HG03159 (cell line): ENCODE measurements around the gene NTN3.
"Not testable (repeated sequence)": the region's sequence is repeated elsewhere in the genome, so short reads cannot be mapped to it uniquely, and the experiment has no call there.

ENCODE experiments used
- ATAC-seq: cut with Tn5 transposase; IDR thresholded peaks from one replicate; pipeline ENCODE4 v1.9.1; 2021; ENCODE audit warnings: mild to moderate bottlenecking, moderate library complexity; ENCODE audit not compliant: unreplicated experiment

The NTN3 gene

DNA sequence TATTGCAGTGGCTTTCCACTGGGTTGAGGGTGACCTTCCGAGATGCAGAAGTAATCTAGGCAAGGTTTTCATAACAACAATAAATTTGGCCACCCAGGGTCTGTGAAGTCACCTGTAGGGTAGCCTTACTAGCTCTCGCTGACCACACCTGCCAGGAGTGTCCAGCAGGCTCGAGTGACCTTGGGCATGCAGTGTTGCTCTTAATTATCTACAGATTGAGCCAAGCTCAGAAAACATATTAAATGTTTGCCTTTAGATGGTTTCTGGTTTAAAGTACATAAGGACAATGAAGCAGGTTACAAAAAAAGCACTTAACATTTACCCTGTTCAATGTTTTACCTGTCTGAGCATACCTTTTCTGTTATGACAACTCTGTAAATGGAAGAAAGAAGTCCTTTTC is 5.6 kb downstream of the NTN3 start:
- no peak for ATAC-seq

DNA sequence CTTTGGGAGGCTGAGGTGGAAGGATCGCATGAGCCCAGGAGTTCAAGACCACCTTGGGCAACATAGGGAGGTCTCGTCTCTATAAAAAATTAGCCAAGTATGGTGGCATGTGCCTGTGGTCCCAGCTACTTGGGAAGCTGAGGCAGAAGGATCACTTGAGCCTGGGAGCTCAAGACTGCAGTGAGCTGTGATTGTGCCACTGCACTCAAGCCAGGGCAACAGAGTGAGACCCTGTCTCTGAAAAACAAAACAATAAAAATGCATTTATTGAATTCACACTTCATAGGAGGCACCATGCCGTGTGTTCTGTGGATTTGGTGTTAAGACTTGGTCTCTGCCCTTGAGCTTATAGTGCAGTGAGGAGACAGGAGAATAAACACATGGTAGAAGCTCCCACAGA is 6.2 kb downstream of the NTN3 start:
- ATAC-seq = no peak

GRCh38 chr16:2478279-2478678 is 7.2 kb downstream of the NTN3 start:
- ATAC-seq = no peak

- ATAC-seq = not testable (repeated sequence)
Observed at GRCh38 chr16:2479996-2480395, 8.9 kb downstream of the NTN3 start.

DNA sequence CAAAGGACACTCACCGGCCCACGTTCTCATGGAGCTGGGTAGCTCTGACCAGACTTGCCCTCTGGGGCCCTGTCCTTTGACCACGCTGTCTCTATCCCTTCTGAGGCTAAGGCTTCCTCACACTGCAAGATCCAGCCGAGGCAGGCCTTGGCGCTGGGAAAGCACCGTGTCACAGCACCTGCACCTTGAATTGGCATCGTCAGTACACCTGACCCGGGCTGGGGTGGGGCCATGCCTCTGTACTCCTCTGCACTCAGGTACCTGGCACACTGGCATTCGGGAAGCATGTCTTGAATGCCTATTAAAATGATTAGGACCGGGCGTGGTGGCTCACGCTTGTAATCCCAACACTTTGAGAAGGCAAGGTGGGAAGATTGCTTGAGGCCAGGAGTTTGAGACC is 9.9 kb downstream of the NTN3 start:
- ATAC-seq = no peak

DNA sequence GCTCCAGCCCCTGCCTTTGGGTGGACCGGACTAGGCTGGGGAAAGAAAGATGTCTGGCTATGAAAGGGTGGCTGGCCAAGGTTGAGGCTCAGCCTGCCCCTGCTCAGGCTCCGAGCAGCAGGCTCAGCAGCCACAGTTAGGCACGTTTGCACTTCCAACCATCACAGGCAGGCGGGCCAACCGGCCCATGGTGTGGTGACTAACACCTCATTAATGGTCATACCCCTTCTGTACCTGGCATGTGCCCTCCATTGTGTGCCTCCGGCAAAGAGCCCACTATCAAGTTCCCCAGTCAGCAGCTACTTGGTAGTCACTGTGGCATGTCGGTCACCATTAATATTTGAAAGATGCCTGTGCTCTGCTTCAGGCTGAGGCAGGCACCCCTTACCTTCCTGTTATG is 10.6 kb downstream of the NTN3 start:
- ATAC-seq = no peak

- no peak for ATAC-seq
Observed at GRCh38 chr16:2482249-2482648, 11.2 kb downstream of the NTN3 start.

DNA sequence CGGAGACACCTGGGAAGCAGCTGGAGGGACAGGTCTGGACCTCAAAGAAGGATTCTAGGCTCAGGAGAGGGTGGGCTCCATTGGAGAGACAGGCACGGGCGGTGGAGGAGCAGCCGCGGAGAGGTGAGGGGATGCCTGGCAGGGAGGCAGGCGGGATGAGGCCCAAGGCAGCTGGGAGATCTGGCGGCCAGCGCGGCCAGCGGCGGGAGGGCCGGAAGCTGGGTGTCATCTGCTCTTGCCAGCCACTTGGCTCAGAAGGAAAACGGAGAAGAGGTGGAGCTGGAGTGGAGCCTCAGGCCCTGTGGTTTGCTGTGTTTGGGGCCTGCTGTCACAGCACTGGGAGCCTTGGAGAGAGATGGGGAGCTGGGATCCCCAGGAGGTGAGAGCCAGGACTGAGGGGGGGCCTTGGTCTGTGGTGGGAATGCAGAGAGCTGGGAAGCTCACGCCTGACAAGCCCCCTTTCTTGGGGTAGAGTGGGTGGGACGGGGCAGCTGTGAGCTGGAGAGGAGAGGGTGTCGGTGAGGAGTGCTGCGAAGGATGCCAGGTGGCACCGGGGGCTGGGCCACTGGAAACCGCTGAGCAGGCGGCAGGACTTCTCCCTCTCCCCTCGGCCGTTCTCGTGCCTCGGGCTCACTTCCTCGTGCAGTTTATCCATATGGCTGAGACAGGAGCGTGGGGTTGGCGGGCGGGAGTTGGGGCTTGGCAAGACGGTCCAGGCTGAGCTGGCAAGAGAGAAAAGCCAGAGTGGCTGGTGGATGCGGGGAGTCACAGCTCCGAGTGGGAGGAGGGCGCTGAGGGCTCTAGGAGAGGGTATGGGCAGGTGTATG is 11.8 kb downstream of the NTN3 start:
- ATAC-seq = no peak

GRCh38 chr16:2483939-2484897 is 13.1 kb downstream of the NTN3 start:
- ATAC-seq = no peak

DNA sequence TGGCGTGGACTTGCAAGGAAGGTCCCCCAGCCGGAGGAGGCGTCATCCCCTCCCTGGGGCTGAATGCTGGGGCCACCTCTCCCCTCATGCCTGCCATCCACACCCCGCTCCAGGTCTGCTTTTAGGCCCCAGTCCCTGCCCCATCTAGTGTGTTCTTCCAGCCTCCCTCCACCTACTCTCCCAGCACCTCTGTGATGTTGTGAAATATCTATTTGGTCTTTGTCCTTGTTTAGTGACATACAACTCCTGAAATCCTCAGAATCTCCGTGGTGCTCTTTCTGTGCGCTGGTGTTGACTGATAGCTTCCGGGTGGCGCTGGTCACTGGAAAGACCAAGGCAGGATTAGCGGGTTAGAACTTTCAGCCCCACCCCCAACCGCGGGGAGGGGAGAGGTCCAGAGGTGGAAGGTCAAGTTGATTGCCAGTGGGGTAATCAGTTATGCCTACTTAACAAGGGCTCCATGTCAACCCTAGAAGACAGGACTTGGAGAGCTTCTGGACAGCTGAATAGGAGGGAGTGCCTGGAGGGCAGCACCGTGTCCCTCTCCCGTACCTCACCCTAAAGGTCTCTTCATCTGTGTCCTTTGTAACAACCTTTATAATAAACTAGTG is 13.9 kb downstream of the NTN3 start:
- no peak for ATAC-seq

- no peak for ATAC-seq
Observed at GRCh38 chr16:2485811-2486507, 14.9 kb downstream of the NTN3 start.

DNA sequence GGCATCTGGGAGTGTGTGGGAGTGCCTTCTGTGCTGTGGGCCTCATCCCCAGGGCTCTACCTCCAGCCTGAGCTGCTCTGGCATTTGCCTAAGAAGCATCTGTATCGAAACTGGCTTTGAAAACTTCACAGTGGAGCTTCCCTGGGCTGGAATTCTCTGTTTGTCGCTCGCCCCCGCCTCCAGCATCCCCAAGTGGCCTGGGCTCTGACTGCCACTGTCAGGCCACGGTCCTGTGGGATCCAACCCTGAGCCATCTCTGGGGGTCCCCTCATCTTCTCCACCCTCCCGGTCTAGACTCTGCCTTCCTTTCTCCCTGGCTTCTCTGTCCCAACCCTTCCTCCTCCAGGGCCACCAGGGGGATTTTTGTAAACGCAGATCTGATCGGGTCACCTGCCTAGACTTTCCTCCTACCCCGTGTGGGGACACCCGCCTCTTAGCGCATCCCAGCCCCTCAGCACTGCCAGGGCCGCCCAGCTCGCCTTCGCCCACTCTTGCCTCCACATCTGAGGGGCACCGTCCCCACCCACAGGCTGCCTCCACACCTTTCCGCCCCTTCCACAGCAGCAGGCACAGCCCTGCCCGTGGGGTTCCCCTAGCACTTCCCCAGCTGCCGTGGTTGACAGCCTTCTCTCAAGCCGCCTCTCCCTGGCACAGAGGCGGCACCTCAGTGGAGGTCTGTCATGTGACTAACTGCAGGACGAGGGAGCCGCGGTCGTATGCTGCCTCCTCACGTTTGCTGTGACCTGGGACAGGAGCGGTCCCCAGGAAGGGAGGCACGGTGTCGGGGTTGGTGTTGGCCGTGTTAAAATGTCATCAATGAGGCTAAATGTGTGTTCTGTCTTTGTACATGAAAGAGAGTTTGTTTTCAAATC is 15.8 kb downstream of the NTN3 start:
- peak; percentile 46 for ATAC-seq

DNA sequence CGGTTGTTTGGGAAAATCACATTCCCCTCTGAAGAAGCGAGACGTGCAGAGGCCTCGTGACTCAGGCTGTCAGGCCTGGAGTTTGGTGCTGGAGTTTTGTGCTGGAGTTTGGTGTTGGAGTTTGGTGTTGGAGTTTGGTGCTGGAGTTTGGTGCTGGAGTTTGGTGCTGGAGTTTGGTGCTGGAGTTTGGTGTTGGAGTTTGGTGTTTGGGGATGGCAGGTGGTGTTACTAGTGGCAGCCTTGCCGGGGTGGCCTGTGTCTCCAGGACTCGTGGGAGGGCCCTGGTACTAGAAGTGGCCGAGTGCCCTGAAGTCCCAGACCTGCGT is 16.4 kb downstream of the NTN3 start:
- ATAC-seq = no peak

DNA sequence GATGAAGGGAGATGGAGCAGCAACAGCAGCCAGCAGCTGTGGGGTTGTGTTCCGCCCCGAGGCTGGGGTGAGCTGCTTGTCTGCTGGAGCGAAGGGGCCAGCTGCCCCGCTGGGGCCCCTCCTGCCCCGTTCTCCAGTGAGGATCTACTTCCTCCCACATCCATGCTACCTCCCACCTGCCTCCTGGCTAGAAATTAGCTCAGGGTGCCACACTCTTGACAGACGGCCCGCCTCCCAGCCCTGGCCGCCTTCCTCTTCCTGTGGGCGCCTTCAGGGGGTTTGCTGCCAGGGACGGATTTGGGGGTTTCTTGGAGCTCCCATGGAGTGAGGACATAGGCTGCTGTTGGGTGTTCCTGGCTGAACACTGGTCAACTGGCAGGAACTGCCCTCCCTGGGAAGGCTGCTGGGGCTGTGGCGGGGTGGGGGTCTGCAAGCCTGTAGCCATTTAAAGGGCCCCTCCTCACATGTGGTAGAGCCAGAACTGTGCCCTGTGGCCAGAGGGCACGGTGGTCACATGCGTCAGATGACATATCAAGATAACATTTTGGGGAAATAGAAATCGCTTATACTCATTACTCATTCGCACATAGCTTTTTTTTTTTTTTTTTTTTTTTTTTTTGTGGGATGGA is 16.9 kb downstream of the NTN3 start:
- no peak for ATAC-seq

- no peak for ATAC-seq
Observed at GRCh38 chr16:2489581-2489980, 18.5 kb downstream of the NTN3 start.

DNA sequence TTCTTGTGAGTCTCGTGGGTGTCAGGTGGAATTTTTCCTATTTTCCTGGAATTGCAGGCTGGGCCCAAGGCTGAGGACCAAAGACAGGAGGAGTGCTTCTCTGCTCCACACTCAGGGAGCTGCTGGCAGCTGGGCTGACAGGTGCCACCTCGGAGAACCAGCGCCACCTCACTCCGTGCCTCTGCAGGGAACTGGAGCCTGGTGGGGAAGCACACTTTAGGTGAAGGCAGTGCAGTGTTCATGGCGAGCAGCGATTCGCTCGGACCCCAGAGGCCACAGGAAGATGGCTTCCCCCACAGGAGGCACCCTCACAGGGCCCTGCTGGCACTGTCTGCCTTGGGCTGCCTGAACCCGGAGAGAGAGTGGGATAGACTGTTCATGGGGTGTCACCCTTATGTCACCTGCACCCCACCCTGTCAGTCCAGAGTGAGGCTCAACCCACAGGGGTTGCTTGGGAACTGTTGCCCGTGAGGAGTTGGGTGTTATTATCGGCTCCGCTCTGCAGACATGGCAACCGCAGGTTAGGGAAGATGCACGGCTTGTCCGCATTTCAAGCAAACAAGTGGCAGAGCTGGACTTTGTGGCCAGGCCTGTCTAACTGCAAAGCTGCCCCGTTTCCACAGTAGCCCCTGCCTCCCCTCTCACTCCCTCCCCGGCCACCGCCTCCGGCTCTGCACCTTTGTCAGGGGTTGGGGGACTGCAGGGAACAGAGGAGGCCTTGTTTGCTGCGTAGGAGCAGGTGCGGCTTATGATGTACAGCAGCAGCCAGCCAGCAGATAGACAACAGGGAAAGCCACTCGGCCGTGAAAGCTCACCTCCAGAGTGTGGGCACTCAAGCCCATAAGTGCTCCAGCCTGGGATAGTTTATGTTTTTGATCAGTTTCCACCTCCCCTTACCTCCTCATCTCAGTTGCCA is 19.4 kb downstream of the NTN3 start:
- ATAC-seq = no peak

DNA sequence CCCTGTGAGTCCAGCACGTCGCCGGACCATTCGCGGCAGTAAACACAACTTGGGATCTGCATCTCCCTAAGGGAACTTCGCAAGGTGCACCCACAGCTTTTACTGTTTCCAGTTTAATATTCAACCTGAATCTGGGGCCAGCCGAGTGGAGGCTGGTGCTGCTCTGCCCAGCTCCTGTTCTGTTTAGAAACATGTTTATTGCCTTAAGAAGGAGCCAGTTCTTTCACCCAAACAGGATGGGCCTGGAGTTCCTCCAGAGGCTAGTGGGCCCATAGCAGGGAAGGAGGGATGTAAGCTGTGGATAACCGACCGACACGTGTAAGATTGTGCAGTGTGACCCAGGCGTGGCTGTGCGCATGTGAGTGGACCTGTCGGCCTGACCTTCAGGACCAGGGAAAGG is 21.2 kb downstream of the NTN3 start:
- no peak for ATAC-seq

- ATAC-seq = no peak
Observed at GRCh38 chr16:2493605-2494004, 22.5 kb downstream of the NTN3 start.

GRCh38 chr16:2494616-2495015 is 23.5 kb downstream of the NTN3 start:
- no peak for ATAC-seq
